ENCODE data around the gene NEMP1. TPM values are rescaled to one million over a fixed set of nuclear protein-coding genes. Genes with fewer than 3 reads are reported as not detected.
A peak's percentile ranks its signal among the peaks of the same experiment; 100 is the strongest.
"Not testable (repeated sequence)": the region's sequence is repeated elsewhere in the genome, so short reads cannot be mapped to it uniquely, and the experiment has no call there.

Gene NEMP1
- total RNA-seq, 6 experiments from 2014 or later, result 13.0 to 22.1 (median 20.7) TPM

GRCh38 chr12:57079821-57080220, 1.2 kb upstream of the NEMP1 start:
- peak overlapping the region; percentile 99 for H3K4me3 Mint-ChIP-seq

GRCh38 chr12:57073566-57074450, 4.8 kb downstream of the NEMP1 start:
- H3K36me3 Mint-ChIP-seq (ENCODE audit: low read depth); H3K4me3 Mint-ChIP-seq; H3K27me3 Mint-ChIP-seq (ENCODE audit: insufficient read depth); H3K9me3 Mint-ChIP-seq; DNase-seq: not testable (repeated sequence)
- H3K4me1 Mint-ChIP-seq (ENCODE audit: low read depth), result peaks cover 33% of the 10 kb centered on the region
- H3K27ac Mint-ChIP-seq, result peak overlapping the region; percentile 49

More at GRCh38 chr12:57079821-57080220, 1.2 kb upstream of the NEMP1 start:
- TF ChIP-seq CTCF (IDR thresholded peaks at IDR 0.05), result no peak
- Mint-ChIP-seq H3K27me3 (ENCODE audit: insufficient read depth) (no peaks in the 10 kb centered on the region; the same call in 1 of the 2 replicates), H3K4me1 (ENCODE audit: low read depth) (peaks cover 16% of the 10 kb centered on the region), H3K9me3 (no peaks in the 10 kb centered on the region), H3K27ac (peak overlapping the region; percentile 93), H3K36me3 (ENCODE audit: low read depth) (no peaks in the 10 kb centered on the region)
- no peak for DNase-seq

GRCh38 chr12:57072661-57073060, 5.9 kb downstream of the NEMP1 start:
- Mint-ChIP-seq H3K27ac (peak overlapping the region; percentile 70), H3K9me3 (no peaks in the 10 kb centered on the region), H3K4me3 (peak overlapping the region; percentile 60), H3K27me3 (ENCODE audit: insufficient read depth) (no peaks in the 10 kb centered on the region), H3K36me3 (ENCODE audit: low read depth) (no peaks in the 10 kb centered on the region; the same call in 1 of the 2 replicates), H3K4me1 (ENCODE audit: low read depth) (peaks cover 32% of the 10 kb centered on the region)
- DNase-seq, result no peak
- no peak for TF ChIP-seq CTCF (IDR thresholded peaks at IDR 0.05)

- no peaks in the 10 kb centered on the region; the same call in 1 of the 2 replicates for H3K36me3 Mint-ChIP-seq (ENCODE audit: low read depth)
- H3K27ac Mint-ChIP-seq, result peak overlapping the region; percentile 49
- H3K9me3 Mint-ChIP-seq, result no peaks in the 10 kb centered on the region
- peaks cover 29% of the 10 kb centered on the region for H3K4me1 Mint-ChIP-seq (ENCODE audit: low read depth)
- no peaks in the 10 kb centered on the region for H3K27me3 Mint-ChIP-seq (ENCODE audit: insufficient read depth)
- DNase-seq, result peak; percentile 78
- TF ChIP-seq CTCF (IDR thresholded peaks at IDR 0.05), result peak; percentile 94
- no peak overlapping the region for H3K4me3 Mint-ChIP-seq
Observed at GRCh38 chr12:57069523-57069922, 9.1 kb downstream of the NEMP1 start.

- Mint-ChIP-seq H3K36me3 (ENCODE audit: low read depth) (no peaks in the 10 kb centered on the region; the same call in none of the 2 replicates), H3K4me1 (ENCODE audit: low read depth) (peaks cover 15% of the 10 kb centered on the region), H3K9me3 (no peaks in the 10 kb centered on the region), H3K4me3 (no peak overlapping the region), H3K27me3 (ENCODE audit: insufficient read depth) (peaks cover 1% of the 10 kb centered on the region; the same call in 1 of the 2 replicates), H3K27ac (no peak overlapping the region)
- TF ChIP-seq CTCF (IDR thresholded peaks at IDR 0.05), result no peak
- DNase-seq, result no peak
Observed at GRCh38 chr12:57066245-57066644, 12.3 kb downstream of the NEMP1 start.

Data from HFFc6 (cell line).